IPS-20b (cell line): ENCODE measurements around the gene LRFN2.

Experiments used
- H3K27ac ChIP-seq: one replicate; pipeline ENCODE4 v1.5.1; 2013; ENCODE audit warnings: low read length
- H3K27me3 ChIP-seq: 2 replicates; pipeline ENCODE4 v1.6.1; 2013; ENCODE audit warnings: mild to moderate bottlenecking, low read length, inconsistent platforms; ENCODE audit not compliant: insufficient read depth
- H3K36me3 ChIP-seq: 2 replicates; pipeline ENCODE4 v1.6.1; 2013; ENCODE audit warnings: low read depth, mild to moderate bottlenecking, inconsistent platforms, low read length, moderate library complexity; ENCODE audit not compliant: insufficient read depth
- H3K4me1 ChIP-seq: 2 replicates; pipeline ENCODE4 v1.6.1; 2013; ENCODE audit warnings: mild to moderate bottlenecking, control low read depth, inconsistent platforms, low read length, moderate library complexity; ENCODE audit not compliant: insufficient read depth
- H3K4me3 ChIP-seq: 2 replicates; pipeline ENCODE4 v1.5.1; 2013; ENCODE audit warnings: mild to moderate bottlenecking, low read length, inconsistent platforms
- H3K9ac ChIP-seq: 2 replicates; pipeline ENCODE4 v1.6.1; 2013; ENCODE audit warnings: low read depth, mild to moderate bottlenecking, inconsistent platforms, low read length, moderate library complexity
- H3K9me3 ChIP-seq: 2 replicates; pipeline ENCODE4 v1.6.1; 2013; ENCODE audit warnings: mild to moderate bottlenecking, low read depth, low read length, inconsistent platforms; ENCODE audit not compliant: insufficient read depth

LRFN2 gene

DNA sequence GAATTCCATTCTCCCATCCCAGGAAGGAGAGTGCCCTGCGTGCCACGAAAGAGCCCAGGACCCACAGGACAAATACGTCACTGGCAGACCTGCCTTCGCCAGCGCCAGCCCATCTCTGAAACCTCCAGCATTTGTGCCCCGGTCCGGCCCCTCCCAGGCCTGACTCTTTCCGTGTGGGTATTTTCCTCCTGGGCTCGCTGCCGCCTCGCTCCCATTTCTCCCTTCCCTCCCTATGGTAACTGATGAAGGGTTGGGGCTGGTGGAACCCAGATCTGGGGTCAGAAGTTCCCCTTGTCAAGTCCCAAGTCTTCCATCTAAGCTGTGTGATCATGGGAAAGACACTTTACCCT lies 208.5 kb downstream of the LRFN2 start:
- H3K4me1 ChIP-seq = no peaks in the 10 kb centered on the region
- H3K9me3 ChIP-seq = no peaks in the 10 kb centered on the region
- H3K9ac ChIP-seq = no peak overlapping the region
- H3K4me3 ChIP-seq = no peak overlapping the region
- no peak overlapping the region for H3K27ac ChIP-seq
- no peaks in the 10 kb centered on the region for H3K36me3 ChIP-seq
- no peaks in the 10 kb centered on the region for H3K27me3 ChIP-seq

DNA sequence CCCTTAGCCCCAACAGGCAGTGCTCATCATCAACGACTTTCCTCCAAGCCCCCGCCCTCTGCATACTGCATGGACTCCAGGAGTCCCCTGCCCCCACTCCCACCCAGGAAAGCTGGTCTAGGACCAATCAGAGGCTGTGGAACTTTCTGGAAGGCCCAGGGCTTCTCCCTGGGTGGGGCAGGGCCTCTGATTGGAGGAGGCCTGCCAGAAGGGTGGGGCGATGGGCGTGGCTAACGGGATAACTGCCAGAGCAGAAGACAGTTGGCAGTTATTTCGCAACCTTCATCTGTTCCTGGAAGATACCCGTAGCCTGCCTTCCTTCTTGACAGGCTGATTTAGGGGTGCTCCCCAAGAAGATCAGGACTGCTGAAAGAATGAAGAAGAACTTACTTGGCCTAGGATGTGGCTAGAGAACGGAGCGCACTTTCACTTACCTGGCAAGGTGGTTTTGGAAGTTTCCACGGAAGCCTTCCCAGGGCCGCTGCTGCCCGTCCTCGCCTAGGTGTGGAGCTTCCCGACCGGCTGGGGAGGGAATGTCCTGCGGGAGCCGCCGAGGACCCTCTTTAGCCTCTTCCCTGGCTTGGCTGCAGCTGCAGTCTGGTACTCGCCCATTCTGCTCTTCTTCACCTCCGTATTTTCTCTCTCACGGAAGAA lies 209.0 kb downstream of the LRFN2 start:
- Histone ChIP-seq H3K4me1 (no peaks in the 10 kb centered on the region), H3K4me3 (no peak overlapping the region), H3K9me3 (no peaks in the 10 kb centered on the region), H3K36me3 (no peaks in the 10 kb centered on the region), H3K27me3 (no peaks in the 10 kb centered on the region), H3K27ac (no peak overlapping the region), H3K9ac (no peak overlapping the region)

GRCh38 chr6:40377173-40377806 lies 209.9 kb downstream of the LRFN2 start:
- no peaks in the 10 kb centered on the region for H3K9me3 ChIP-seq
- H3K4me3 ChIP-seq = no peak overlapping the region
- no peak overlapping the region for H3K27ac ChIP-seq

DNA sequence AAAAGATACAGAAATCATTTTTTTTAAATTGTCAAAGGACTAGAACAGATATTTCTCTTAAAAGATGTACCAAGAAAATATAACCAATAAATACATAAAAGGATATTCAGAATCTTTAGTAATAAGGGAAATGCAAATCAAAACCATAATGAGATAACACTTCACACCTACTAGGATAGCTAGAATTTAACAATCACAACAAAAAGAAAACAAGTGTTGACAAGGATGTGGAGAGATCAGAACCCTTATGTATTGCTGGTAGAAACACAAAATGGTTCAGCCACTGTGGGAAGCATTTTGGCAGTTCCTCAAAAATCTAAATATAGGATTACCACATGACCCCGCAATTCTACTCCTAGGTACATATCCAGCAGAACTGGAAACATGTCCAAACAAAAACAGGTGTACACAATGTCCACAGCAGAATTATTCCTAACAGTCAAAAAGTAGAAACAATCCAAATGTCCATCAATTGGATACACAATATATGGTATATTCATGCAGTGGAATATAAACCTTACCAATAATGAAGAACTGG lies 211.0 kb downstream of the LRFN2 start:
- Histone ChIP-seq H3K27ac (no peak overlapping the region), H3K27me3 (no peaks in the 10 kb centered on the region), H3K4me1 (no peaks in the 10 kb centered on the region), H3K36me3 (no peaks in the 10 kb centered on the region), H3K9ac (no peak overlapping the region), H3K9me3 (no peaks in the 10 kb centered on the region), H3K4me3 (no peak overlapping the region)

More at GRCh38 chr6:40377173-40377806, 209.9 kb downstream of the LRFN2 start:
- Histone ChIP-seq H3K36me3 (no peaks in the 10 kb centered on the region), H3K27me3 (no peaks in the 10 kb centered on the region), H3K4me1 (no peaks in the 10 kb centered on the region), H3K9ac (no peak overlapping the region)

DNA sequence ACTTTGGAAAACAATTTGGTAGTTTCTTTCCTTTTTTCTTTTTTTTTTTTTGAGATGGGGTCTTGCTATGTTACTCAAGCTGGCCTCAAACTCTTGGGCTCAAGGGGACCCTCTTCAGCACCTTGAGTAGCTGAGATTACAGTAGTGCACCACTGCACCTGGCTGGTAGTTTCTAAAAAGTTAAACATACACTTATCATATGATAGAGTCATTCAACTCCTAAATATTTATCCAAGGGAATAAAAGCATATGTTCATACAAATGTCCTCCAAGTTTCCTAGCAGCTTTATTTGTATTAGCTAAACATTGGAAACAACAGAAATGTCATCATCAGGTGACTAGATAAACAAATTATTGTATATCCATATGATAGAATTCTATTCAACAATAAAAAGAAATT lies 213.9 kb downstream of the LRFN2 start:
- no peaks in the 10 kb centered on the region for H3K4me1 ChIP-seq

GRCh38 chr6:40371621-40372020 lies 215.5 kb downstream of the LRFN2 start:
- no peak overlapping the region for H3K4me3 ChIP-seq
- H3K27me3 ChIP-seq = no peaks in the 10 kb centered on the region
- H3K4me1 ChIP-seq = no peaks in the 10 kb centered on the region
- H3K27ac ChIP-seq = no peak overlapping the region
- no peaks in the 10 kb centered on the region; the same call in 1 of the 2 replicates for H3K9me3 ChIP-seq
- H3K36me3 ChIP-seq = no peaks in the 10 kb centered on the region
- no peak overlapping the region for H3K9ac ChIP-seq

More for the DNA sequence above, 213.9 kb downstream of the LRFN2 start:
- Histone ChIP-seq H3K27me3 (no peaks in the 10 kb centered on the region), H3K9me3 (no peaks in the 10 kb centered on the region), H3K4me3 (no peak overlapping the region), H3K27ac (no peak overlapping the region), H3K36me3 (no peaks in the 10 kb centered on the region), H3K9ac (no peak overlapping the region)

GRCh38 chr6:40371095-40371494 lies 216.1 kb downstream of the LRFN2 start:
- Histone ChIP-seq H3K27ac (no peak overlapping the region), H3K4me1 (no peaks in the 10 kb centered on the region), H3K4me3 (no peak overlapping the region), H3K9ac (no peak overlapping the region), H3K9me3 (peaks cover 3% of the 10 kb centered on the region; the same call in 1 of the 2 replicates), H3K27me3 (no peaks in the 10 kb centered on the region), H3K36me3 (no peaks in the 10 kb centered on the region)

DNA sequence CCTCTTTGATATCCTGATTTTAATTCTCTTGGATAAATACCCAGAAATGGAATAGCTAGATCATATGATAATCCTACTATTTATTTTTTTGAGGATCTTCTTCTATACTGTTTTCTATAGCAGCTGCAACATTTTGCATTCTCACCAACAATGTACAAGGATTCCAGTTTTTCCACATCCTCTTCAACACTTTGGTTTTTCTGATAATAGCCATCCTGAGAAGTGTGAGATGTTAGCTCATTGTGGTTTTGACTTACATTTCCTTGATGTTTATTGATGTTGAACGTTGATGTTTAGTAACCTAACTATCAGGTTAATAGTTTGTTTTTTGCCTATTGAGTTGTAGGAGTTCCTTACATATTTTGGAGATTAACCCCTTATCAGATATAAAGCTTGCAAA lies 217.3 kb downstream of the LRFN2 start:
- H3K4me3 ChIP-seq = no peak overlapping the region
- no peaks in the 10 kb centered on the region for H3K36me3 ChIP-seq
- H3K4me1 ChIP-seq = no peaks in the 10 kb centered on the region; the same call in 1 of the 2 replicates
- H3K27ac ChIP-seq = no peak overlapping the region
- H3K9me3 ChIP-seq = peaks cover 3% of the 10 kb centered on the region; the same call in 1 of the 2 replicates
- no peaks in the 10 kb centered on the region for H3K27me3 ChIP-seq
- H3K9ac ChIP-seq = no peak overlapping the region

- Histone ChIP-seq H3K4me3 (no peak overlapping the region), H3K27ac (no peak overlapping the region), H3K9me3 (peaks cover 3% of the 10 kb centered on the region; the same call in 1 of the 2 replicates), H3K4me1 (peaks cover 2% of the 10 kb centered on the region; the same call in 1 of the 2 replicates), H3K27me3 (no peaks in the 10 kb centered on the region), H3K9ac (no peak overlapping the region), H3K36me3 (no peaks in the 10 kb centered on the region)
These were observed 218.1 kb downstream of the LRFN2 start for GRCh38 chr6:40369042-40369441.

GRCh38 chr6:40362859-40363258 lies 224.3 kb downstream of the LRFN2 start:
- Histone ChIP-seq H3K36me3 (no peaks in the 10 kb centered on the region), H3K9ac (no peak overlapping the region), H3K4me1 (peaks cover 37% of the 10 kb centered on the region), H3K9me3 (peaks cover 3% of the 10 kb centered on the region; the same call in 1 of the 2 replicates), H3K27me3 (no peaks in the 10 kb centered on the region), H3K27ac (no peak overlapping the region), H3K4me3 (no peak overlapping the region)

- H3K27ac ChIP-seq = no peak overlapping the region
- H3K27me3 ChIP-seq = no peaks in the 10 kb centered on the region
- H3K36me3 ChIP-seq = no peaks in the 10 kb centered on the region
- no peak overlapping the region for H3K9ac ChIP-seq
- peaks cover 37% of the 10 kb centered on the region for H3K4me1 ChIP-seq
- no peaks in the 10 kb centered on the region for H3K9me3 ChIP-seq
- H3K4me3 ChIP-seq = no peak overlapping the region
These were observed 227.4 kb downstream of the LRFN2 start for GRCh38 chr6:40359808-40360207.
